Measurements from ENCODE around the gene MKLN1. TPM values are rescaled to one million over a fixed set of nuclear protein-coding genes. Genes with fewer than 3 reads are reported as not detected.

MKLN1 gene
- total and polyA plus RNA-seq, 10 of the 15 experiments (the other 5 are each of a cell fraction or from before 2014, with no cell fraction given), result 13.6 to 55.8 (median 29.3) TPM

GRCh38 chr7:131489881-131490280 is 162.2 kb downstream of the MKLN1 start (continued):
- no peak for TF ChIP-seq USF2 (IDR thresholded peaks at IDR 0.05; ENCODE audit: borderline replicate concordance, low read depth, low read length)
- no peak for TF ChIP-seq CHD1 (IDR thresholded peaks at IDR 0.05; ENCODE audit: low read depth, low read length)
- TF ChIP-seq NFYB (IDR thresholded peaks at IDR 0.05; ENCODE audit: insufficient read depth, low read depth, low read length), result no peak
- no peak for TF ChIP-seq DPF2 (IDR thresholded peaks at IDR 0.05)
- TF ChIP-seq NFYA (IDR thresholded peaks at IDR 0.05; ENCODE audit: borderline replicate concordance, low read depth, low read length), result no peak
- TF ChIP-seq USF1 (IDR thresholded peaks at IDR 0.05; ENCODE audit: borderline replicate concordance, extremely low read length, insufficient read depth, low read depth, low read length), result no peak
- no peak for TF ChIP-seq KDM1A (IDR thresholded peaks at IDR 0.05; ENCODE audit: borderline replicate concordance)

GRCh38 chr7:131493081-131493480 is 165.4 kb downstream of the MKLN1 start:
- Histone ChIP-seq H3K27me3 (replicated peaks in 1 of 2; ENCODE audit: control insufficient read depth in 2 of 2, insufficient read depth in 2 of 2, low read length in 1 of 2) (no peaks in the 10 kb centered on the region), H3K4me2 (ENCODE audit: control insufficient read depth, insufficient read depth) (no peak overlapping the region), H3K9ac (ENCODE audit: control insufficient read depth, insufficient read depth, low read length) (no peak overlapping the region), H3K27ac (ENCODE audit: control insufficient read depth, insufficient read depth) (no peak overlapping the region), H2AFZ (ENCODE audit: control insufficient read depth, low read depth, low read length) (no peak overlapping the region), H3K36me3 (ENCODE audit: control insufficient read depth in 2 of 2, insufficient read depth in 2 of 2, low read length in 1 of 2) (peaks cover 0 to 5% of the 10 kb centered on the region in 2 experiments; a peak in 1 of 4 replicates), H3K9me3 (replicated peaks; ENCODE audit: control insufficient read depth, insufficient read depth, low read length) (no peaks in the 10 kb centered on the region), H3K4me1 (ENCODE audit: control insufficient read depth, insufficient read depth, low read length) (no peaks in the 10 kb centered on the region), H3K4me3 (no peak overlapping the region), H4K20me1 (ENCODE audit: control insufficient read depth, insufficient read depth) (no peaks in the 10 kb centered on the region), H3K79me2 (ENCODE audit: control insufficient read depth, insufficient read depth, low read length) (no peaks in the 10 kb centered on the region)
- intact Hi-C loops (cut with micrococcal nuclease; ENCODE audit: unreplicated experiment) (no loop called here), in situ Hi-C loops (cut with MboI) (no loop called here)
- FAIRE-seq, result no peak
- ChIA-PET POLR2A (interaction anchor here (0.6 to 1.2 kb wide), 2 partner anchors 10 to 11 kb away, joined by 3 to 5 read pairs; no protein-coding TSS in a partner anchor), RAD21 (ENCODE audit: unreplicated experiment) (interaction anchor here (0.7 kb wide), 1 partner anchor 8 kb away, joined by 3 read pairs; no protein-coding TSS in a partner anchor), SMC1A (ENCODE audit: uncharacterized antibody, unreplicated experiment) (interaction anchor here (1.2 to 3.6 kb wide), 8 partner anchors 8 to 555 kb away, joined by 3 to 18 read pairs (median 4); no protein-coding TSS in a partner anchor), CTCF (interaction anchor here (0.9 to 2.2 kb wide), 6 partner anchors 9 to 618 kb away, joined by 3 to 16 read pairs (median 6); no protein-coding TSS in a partner anchor)
- no peak for TF ChIP-seq FOXK2 (IDR thresholded peaks at IDR 0.05)
- TF ChIP-seq ZNF207 (IDR thresholded peaks at IDR 0.05; ENCODE audit: borderline replicate concordance), result no peak
- no peak for TF ChIP-seq NBN (IDR thresholded peaks at IDR 0.05)
- no peak for TF ChIP-seq ASH2L (IDR thresholded peaks at IDR 0.05; ENCODE audit: borderline replicate concordance, low read depth)
- no peak for TF ChIP-seq RELB (IDR thresholded peaks at IDR 0.05; ENCODE audit: low read depth)
- TF ChIP-seq TCF12 (IDR thresholded peaks at IDR 0.05; ENCODE audit: low read depth, low read length), result no peak
- TF ChIP-seq NR2C1 (IDR thresholded peaks at IDR 0.05), result no peak
- no peak for TF ChIP-seq POU2F2 (IDR thresholded peaks at IDR 0.05; ENCODE audit: borderline replicate concordance, low read depth, low read length)
- no peak for ATAC-seq
- WGBS (ENCODE audit: insufficient coverage, insufficient replicate concordance, low lambda C conversion rate, missing lambda C conversion rate), result 95% methylated on average over 2 of the region's 2 CpGs
- no TSS peak for BruUV-seq (replicated peaks)
- DNase-seq (ENCODE audit: low read depth, low spot score), result no peak

Measured in GM12878 (cell line).